GM19452 (cell line): ENCODE data around the gene RECK.
A peak's percentile ranks its signal among the peaks of the same experiment; 100 is the strongest.

Experiments used
- ATAC-seq: cut with Tn5 transposase; IDR thresholded peaks from one replicate; pipeline ENCODE4 v1.9.1; 2021; ENCODE audit not compliant: unreplicated experiment

Gene RECK

DNA sequence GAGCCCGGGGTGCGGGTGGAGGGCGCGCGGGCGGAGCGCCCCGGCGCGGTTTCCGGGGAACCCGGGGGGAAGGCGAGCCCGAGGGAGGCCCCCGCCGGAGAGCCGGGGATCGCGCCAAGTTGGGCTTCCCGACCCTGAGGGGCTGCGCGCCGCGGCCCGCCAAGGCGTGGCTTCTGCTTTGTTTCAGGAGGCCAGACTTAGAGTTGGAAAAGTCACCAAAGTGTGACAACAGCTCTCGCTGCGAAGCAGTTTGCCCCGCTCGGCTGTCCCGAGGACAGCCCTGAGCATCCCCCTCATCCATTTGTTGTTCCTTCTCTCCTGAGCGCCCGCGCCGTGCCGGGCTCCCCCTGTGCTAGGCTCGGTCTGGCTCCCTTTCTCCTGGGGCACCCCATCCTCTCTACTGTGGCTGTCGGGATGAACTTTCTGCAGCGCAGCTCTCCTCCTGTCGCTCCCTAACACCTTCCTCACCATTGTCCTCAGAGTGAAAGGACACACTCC lies 100.2 kb downstream of the RECK start:
- peak; percentile 27 for ATAC-seq

DNA sequence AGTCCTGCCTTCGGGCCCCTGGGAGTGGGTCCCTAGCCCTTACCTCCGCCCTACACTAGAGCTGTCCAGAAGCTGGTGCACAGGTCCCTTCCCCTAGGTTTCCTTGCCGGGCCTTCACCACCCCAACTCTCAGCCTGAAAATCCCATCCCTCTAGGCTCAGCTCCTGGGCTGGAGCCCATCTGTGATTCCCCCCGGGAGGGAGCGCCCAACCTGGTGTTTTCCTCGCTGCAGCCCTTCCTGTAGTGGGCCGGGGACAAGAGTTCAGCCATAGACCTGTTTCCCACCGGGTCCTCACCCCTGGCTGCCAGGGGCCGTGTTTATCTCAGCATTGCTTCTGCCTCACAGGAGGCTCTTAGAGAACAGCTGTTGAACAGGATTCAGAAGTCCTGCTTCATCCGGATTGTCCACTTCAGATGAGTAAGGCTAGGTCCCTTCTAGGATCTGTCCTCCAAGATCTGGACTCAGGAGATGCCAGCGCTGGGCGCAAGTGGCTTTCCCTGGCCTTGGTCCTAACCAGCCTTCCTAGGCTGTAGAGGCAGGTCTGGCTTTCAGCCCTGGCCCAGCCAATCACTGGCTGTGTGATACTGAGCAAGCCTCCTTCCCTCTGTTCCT lies 100.8 kb downstream of the RECK start:
- no peak for ATAC-seq

DNA sequence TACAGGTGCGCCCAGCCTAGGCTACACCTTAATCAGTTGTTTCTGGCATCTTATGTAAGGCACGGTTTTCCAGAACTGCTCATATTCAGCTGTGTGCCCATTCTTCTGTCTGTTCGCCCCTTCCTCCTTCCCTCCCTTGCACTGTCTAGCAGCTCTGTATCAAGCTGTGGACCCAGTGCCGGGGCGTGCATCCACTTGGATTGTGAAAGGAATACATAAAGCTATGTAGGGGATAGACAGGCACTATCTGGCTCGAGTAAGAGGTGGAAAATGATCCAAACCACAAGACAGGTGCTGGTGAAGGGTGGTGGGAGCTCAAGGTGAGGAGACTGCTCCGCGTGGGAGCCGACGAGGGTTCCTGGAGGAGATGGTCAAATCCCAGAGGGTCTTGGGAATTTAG lies 101.8 kb downstream of the RECK start:
- ATAC-seq, result no peak

DNA sequence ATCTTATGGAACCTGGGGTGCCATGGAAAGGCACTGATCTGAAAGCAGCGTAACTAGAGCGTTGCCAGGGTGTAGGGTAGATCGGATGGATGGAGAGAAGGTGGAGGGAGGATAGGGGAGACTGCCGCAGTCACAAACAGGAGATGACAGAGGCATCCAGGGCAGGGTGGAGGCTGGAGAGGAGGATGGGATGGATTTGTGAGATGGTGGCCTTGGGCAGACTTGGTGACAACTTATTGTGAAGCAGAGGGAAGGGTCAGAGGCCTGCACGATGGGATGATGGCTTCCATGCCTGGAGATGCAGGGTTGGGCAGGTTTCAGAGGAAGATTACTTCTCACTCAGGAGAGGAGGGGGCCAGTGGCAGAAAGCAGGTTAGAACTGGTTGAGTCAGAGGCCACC lies 102.2 kb downstream of the RECK start:
- ATAC-seq, result no peak

DNA sequence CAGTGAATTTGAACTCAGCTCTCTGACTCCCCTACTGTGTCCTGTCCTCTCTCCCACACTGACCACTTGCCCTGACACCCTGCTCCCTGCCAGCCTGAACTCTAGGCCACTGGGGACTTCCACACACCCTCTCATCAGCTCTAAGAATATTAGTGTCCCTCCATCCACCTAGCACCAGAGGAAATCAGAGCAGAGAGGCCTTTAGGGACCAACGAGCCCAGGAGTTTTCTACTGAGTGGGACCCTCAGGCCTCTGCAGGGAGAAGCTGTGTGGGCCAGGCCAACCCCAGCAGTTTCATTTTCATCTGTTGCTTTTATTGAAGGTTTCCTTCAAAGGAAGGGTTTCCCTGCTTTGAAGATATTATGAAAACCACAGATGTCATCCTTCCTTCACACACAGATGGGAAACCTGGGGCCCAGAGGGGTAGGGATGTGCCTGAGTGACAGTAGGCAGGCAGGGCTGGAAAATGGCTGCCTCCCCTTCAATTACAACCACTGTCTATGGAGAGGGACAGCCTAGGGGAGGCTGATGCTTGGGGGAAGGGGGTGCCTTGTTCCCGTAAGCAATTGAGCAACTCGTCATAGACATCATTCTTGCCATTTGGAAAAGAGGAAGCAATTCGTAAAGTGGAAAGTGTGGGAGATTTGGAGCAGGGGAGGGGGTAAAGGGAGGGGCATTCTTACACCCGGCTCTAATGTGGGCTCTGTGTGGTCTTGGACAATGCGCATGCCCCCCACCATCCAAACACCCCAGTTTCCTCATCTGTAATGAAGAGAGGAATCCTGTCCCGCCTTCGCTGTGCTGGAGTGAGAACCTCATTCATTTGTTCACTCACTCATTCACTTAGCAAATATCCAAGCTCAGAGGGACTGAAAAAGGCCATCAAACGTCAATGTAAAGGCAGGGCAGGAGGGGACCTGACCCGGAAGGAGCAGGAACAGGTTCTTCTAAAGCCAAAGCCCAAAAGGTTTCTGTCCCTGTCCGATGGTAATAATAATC lies 103.7 kb downstream of the RECK start:
- no peak for ATAC-seq

DNA sequence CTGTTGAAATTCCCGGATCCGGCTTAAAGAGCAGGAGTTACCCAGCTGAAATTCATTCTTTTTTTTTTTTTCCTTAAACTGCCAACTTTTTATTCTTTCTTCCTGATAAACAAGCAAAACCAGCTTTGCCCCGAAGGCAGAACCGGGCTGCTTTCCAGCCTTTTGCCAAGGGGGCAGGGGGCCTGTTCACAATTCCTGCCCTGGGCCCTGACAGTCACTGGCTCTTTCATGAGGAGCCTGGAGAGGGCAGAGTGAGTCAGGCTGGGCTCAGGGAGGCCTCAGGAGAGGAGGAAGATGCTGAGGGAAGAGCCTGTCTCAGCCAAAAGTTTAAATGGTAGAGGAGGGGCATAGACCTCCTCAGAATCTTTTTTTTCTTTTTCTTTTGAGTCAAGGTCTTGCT lies 104.6 kb downstream of the RECK start:
- no peak for ATAC-seq

DNA sequence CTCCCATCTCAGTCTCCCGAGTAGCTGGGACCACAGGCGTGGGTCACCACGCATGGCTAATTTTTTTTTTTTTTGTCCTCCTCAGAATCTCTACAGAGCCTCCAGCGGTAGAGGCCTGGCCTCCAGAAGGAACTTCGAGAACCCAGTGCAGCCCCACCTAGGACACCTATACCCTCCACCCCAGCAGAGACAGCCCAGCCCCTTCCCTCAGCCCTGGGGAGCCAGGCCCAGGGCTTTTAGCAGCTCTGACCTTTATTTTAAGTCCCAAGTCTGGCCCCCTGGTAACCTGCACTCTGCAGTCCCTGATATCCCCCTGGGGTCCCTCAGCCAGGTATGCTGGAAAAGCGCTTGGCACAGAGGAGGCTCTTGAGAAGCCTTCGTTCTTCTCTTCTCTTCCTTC lies 105.0 kb downstream of the RECK start:
- no peak for ATAC-seq

DNA sequence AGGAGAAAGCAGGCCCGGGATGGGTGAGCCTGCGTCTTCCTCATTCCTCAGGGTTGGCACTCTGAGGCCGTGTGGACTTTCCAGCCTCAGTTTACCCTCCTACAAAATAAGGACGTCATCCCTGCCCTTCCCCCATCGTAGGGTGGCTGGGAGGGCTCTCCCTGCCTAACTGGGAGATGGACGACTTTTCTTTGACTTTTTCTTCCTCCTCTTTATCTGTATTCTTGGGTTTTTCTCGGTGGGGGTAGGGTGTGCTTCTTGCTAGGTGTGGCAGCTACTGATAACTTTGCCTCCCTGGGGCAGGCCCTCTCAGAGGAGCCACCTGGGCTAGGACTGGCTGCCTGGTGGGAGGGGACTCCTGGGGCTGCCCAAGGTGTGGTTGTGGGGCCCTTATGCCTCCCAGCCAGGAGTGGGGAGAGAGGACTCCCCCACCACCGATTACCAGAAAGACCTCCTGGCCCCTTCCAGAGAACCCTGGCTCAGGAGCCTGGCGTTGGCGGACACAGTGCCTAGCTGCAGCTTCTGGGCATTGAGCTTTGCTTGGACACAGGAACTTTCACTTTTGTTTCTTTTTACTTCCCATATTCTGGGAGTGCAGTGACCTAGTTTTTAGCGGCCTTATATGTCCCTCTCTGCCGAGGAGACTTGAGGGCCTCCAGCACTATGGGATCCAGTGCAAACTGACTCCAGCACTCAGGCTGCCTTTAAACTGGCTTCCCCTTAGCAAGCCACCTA lies 106.0 kb downstream of the RECK start:
- ATAC-seq, result no peak

DNA sequence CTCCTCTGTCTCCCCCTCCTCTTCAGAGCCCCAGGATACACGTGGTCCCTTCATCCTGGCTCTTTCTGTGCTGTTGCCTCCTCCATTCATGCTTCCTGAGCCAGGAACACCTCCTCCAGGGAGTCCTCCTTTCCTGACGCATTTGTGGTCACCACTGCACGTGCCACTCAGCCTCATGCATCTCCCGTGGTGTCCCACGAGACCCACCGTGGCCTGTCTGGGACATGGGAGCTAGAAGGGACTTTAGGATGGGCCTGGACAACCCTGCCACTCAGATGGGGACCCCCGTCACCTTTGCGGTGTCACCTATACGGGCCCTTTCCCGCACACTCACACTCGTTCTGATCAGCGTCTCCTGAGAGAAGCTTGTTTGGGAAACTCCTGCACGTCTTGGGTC lies 106.5 kb downstream of the RECK start:
- ATAC-seq, result no peak

DNA sequence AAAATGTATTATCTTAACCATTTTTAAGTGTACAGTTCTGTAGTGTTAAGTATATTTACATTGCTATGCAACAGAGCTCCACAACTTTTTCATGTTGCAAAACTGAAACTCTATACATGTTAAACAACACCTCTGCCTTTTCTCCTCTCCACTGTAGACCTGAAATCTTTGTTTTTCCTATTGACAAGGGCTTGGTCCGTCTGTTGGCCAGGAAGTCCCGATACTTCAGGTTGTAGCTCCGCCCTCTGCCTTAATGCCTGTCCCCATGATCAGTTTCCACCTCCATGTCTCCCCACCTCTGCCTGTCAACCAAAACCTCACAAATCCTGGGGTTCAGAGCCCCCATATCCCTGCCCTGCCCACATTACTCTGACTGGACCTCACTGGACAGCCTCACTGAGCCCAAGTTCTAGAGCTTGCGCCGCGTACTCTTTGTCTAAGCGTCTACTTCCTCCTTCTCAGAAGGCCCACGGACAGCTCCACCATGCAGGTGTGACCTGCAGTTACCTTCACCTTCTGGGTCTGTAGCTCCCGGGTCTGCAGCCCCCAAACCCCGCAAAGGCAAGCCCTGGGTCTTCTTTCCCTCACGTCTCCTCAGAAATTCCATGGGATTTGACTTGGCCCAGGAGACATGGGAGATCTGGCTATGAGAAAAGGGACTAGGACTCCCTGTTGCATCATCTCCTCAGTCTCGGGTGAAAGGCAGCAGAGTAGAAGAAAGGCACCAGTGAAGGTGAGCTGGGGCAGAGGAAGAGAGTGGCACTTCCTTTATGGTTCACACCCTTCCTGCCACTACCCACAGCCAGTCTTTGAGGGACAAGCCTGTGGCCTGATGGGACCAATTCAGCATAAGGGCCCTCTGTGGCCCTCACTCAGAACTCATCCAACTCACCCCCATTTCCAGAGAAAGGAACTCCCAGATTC lies 107.9 kb downstream of the RECK start:
- ATAC-seq, result no peak

DNA sequence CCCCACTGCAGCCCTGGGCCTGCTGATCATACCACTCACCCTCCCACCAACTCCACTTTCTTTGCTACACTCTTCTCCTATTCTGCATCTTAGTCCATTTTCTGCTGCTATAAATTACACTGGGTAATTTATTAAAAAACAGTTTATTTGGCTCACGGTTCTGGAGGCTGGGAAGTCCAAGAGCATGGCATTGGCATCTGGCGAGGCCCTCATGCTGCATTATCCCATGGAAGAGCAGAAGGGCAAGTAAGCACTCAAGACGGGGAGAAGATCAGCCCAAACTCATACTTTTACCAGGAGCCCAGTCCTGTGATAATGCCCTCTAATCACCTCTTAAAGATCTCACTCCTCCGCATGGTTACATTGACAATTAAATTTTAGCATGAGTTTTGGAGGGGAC lies 109.3 kb downstream of the RECK start:
- ATAC-seq, result no peak

DNA sequence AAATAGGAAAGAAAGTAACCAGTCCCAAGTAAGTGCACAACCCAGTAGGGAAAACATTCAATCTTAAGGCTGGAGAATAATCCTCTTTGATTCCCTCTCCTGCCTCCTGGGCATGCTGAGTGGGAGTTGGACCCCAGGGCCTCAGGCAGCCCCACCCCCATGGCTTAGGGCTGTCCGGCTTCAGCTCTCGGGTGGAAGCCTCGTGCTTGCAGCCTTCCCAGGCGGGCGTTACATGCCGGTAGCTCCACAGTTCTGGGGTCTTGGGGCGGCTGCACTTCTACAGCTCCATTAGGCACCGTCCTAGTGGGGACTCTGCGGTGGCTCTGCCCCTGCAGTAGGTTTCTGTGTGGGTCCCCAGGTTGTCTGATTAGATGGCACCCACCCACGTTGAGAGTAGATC lies 109.9 kb downstream of the RECK start:
- ATAC-seq, result no peak

DNA sequence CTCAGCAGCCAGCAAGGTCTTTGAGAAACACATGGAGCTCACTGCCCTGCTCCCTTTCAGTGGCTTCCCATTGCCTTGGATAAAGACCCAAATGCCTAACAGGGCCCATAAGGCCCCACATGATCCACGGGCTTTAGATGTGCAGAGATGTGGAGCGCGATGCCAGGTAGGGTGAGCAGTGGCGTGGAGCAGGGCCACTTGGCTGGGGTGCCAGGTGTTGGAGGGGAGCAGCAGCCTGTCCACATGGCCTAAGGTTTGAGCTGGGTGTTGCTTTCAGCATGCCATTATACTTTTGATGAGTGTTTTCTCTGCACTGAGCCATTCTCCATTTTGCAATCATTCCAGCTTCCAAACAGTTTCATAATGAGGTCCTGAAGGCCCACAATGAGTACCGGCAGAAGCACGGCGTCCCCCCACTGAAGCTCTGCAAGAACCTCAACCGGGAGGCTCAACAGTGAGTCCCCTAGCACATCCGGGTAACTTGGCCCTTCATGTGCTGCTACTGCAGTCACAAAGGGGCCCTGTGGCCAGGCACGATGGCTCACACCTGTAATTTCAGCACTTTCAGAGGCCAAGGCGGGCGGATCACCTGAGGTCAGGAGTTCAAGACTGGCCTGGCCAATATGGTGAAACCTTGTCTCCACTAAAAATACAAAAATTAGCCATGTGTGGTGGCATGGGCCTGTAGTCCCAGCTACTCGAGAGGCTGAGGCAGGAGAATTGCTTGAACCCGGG lies 110.9 kb downstream of the RECK start:
- ATAC-seq, result no peak

DNA sequence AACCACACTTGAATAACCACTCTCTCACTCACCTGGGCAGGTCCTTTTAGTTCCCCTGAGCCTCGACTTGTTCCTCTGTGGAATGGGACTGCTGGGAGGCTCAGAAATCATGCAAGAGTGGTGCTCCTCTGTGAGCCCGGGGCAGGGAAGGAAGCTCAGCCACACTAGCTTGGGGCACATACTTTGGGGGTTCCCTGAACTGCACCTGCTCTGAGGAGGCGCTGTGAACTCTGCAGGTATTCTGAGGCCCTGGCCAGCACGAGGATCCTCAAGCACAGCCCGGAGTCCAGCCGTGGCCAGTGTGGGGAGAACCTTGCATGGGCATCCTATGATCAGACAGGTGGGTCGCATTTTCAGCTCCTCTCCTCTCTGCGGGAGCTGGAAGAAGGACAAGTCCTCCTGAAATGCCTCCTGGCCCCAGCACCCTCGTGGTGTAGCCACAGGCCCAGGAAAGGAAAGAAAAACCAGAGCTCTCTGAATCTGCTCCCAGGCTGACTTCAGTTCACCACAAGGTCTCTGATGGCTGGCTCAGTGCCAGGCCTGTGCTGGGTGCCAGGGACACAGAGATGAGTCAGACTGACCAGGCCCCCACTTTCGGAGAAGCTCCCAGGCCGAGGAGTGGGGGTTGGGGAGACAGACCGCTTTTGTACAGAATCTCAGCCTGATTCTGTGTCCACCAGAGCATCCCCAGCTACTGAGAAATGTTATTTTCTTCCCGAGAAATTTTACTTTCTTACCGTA lies 111.8 kb downstream of the RECK start:
- no peak for ATAC-seq

DNA sequence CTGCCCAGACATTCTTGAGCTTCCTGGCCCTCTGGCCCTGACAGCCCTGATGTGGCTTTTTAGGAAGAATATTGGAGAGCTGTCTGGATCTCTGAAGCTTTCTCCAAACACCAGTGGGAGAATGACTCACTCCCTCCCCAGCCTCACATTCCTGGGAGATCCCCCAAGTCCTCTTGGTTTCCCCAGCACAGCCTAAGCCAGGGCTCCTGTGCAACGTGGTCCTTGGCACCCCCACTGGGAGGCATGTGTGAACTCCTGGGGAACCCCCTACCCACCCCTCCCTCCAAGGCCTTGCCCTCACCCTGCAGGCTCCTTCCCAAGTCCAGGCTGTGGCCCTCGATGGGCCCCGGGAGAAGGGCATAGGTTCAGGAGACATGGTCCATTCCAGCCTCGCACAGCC lies 112.5 kb downstream of the RECK start:
- no peak for ATAC-seq

DNA sequence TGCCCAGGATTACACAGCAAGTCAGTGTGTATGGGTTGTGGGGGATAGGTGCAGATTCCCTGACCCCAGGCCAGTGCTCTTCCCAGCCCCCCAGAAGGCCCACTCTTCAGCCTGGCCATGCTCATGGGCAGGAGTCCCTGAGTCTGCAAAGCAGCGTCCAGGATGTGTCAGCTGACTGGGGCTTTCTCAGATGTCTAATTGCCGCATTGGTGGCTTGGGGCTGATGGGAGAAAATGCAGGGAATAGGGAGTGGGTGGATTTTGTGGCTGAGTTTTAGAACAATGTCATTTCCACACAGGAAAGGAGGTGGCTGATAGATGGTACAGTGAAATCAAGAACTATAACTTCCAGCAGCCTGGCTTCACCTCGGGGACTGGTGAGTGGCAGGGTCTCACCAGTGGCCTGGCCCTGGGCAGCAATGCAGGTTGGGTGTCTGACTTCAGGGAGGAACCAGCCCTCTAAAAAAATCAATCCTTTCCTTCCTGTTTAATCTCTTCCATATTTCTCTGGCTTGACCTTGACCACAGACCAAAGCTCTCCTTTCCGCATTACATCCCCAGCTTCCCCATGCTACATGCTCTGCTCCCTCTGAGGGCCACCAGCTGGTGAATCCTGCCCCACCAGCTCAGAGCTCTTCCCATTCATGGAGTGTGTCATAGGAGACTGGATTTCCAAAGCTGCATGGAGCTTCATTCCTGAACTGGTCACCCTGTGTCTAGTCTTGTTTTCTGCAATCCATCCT lies 114.0 kb downstream of the RECK start:
- ATAC-seq, result no peak

DNA sequence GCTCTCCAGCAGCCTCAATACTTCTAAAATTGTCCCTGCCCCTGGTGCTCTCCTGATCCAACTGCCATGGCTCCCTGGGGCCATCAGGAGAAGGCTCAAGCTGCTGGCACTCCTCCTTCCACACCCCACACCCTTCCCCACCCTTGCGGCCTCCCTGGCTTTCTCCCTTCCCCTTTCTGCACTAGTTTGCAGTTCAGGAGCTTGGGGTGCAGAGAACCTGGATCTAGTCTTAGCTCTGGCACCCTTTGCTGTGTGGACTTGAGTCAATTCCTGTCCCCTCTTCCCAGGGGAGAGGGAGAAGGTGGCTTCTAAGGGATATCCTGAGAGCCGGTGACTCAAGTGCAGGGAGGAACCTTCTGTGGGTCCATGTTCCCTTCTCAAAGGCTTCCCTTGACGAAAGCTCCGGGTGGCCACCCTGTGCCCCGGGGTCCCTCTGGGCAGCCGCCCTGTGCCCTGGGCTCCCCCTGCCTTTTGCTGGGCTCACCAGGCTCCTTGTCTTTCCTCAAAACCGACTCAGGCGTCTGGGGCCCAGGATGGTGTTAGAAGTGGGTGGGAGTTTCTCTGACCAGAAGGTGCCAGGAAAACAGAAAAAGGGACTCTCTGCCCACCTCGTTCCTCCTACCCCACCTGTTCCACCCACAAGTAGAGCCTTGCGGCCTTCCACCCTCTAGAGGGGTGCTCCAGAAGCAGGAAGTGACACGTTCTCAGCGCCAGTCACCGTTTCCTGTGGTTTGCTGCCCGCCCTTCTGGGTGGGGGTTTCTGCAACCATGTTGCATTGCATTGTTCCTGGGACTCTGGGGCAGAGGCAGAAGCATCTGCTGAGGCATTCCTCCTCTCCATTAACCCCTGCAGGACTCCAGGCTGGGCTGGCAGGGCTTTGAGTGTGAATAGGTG lies 114.8 kb downstream of the RECK start:
- peak; percentile 82 for ATAC-seq
